NB4 (cell line): ENCODE data around the gene NUP214.

Experiments used
- DNase-seq: peaks from one replicate; pipeline ENCODE4 v3.0.0; 2010; ENCODE audit warnings: low read depth
- H3K4me3 ChIP-seq: one replicate; pipeline ENCODE4 v1.5.1; 2011; ENCODE audit warnings: mild to moderate bottlenecking, low read depth, low read length, moderate library complexity
- CTCF ChIP-seq: IDR thresholded peaks from one replicate; pipeline ENCODE4 v1.5.1; 2012; ENCODE audit warnings: low read depth, low read length
- MYC ChIP-seq: IDR thresholded peaks from 2 replicates; pipeline ENCODE4 v1.6.1; 2011; ENCODE audit warnings: low read depth, low read length
- POLR2A ChIP-seq: IDR thresholded peaks from 2 replicates; pipeline ENCODE4 v1.6.1; 2011; ENCODE audit warnings: mild to moderate bottlenecking; ENCODE audit not compliant: insufficient read length; ENCODE audit errors: extremely low read depth
- TF ChIP-seq, protein P1 (sequence below): IDR thresholded peaks from 2 replicates; pipeline ENCODE4 v1.6.1; 2011; ENCODE audit warnings: low read depth, low read length

NUP214 gene

DNA sequence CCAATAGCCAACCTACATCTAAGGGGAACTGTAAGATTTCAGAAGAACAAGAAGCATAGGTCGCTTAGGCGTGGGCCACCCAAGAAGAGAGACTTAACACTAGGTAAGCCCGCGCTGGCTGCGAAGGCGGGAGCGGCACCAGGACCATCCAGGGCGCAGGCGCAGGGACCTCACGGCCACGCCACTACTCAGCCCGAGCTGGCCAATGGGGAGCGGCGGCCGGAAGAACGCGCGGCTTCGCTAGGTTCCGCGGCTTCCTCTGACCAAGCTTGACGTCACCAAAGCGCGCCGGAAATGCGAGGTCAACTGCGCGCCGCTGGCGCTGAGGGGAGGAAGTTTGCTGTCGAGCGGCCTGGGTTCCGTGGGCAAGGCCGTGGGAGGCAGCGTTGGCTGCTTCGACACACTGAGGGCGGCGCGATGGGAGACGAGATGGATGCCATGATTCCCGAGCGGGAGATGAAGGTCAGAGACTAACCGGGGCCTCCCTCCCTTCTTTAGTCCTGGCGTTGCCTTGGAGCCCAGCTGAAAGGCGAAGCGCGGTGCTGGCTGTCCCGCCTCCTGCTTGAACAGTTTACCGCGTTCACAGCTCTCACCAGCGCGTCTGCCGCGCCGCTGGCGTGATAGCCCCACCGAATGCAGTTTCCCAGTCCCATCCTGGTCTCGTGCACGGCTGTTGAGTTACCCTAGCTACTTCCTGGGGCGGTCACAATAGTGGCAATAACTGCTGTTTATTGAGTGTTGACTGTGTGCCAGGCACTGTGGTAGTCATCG, at the start of gene NUP214:
TSS of gene NUP214 (plus strand) at position 299 of the 771 bp plus-strand sequence. CDS start at position 418, 119 bp downstream.
- TF ChIP-seq, protein P1, sequence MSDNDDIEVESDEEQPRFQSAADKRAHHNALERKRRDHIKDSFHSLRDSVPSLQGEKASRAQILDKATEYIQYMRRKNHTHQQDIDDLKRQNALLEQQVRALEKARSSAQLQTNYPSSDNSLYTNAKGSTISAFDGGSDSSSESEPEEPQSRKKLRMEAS: peak; percentile 22
- TF ChIP-seq POLR2A (peak; percentile 94), MYC (peak; percentile 54), CTCF (no peak)
- peak within 1 kb of the TSS; percentile 100 for H3K4me3 ChIP-seq
- DNase-seq: peak; percentile 98

GRCh38 chr9:131076347-131077195, 48.8 kb upstream of the NUP214 start:
- H3K4me3 ChIP-seq: no peak overlapping the region
- no peak for DNase-seq
- TF ChIP-seq, protein P1: no peak
- TF ChIP-seq MYC (no peak), CTCF (no peak), POLR2A (no peak)

DNA sequence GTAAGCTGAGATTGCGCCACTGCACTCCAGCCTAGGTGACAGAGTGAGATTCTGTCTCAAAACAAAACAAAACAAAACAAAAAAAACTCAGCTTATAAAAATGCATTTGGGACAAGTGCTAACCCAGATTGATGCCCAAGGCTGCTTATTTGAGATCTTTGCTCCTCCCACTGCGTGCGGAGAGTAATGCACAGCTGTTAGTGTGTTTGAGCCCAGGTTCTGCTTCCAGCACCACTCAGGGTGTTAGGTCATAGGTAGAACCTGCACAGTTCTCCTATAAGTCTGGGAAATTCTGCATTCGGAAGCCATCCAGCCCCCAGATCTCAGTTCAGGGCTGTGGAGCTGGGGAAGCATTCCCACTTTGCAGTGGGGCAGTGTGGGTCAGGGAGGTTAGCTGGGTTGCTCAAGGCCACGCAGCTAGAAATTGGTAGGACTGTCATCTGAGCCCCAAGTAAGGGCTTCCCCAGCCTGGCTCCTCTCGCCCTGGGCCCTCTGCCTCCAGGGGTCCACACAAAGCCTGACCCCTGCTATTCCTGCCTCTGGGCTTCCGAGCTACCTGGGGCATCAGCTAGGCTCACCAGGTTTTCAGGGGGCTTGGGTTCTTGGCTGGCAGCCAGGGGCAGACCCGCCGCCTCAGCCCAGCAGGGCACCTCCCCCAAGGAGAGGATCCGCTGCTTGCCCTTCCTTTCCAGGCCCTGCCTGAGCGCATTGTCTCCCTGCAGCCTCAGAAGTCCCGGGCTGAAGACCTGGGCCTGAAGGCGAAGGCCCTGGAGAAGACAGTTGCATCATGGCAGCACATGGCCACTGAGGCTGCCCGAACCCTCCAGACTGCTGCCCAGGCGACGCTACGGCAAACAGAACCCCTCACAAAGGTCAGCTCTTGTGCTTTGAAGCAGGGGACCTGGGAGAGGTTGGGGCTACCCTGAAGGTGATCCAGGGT, 46.7 kb upstream of the NUP214 start:
- no peak for TF ChIP-seq MYC
- TF ChIP-seq POLR2A: no peak
- TF ChIP-seq, protein P1: no peak
- no peak for TF ChIP-seq CTCF
- H3K4me3 ChIP-seq: no peak overlapping the region
- DNase-seq: no peak

DNA sequence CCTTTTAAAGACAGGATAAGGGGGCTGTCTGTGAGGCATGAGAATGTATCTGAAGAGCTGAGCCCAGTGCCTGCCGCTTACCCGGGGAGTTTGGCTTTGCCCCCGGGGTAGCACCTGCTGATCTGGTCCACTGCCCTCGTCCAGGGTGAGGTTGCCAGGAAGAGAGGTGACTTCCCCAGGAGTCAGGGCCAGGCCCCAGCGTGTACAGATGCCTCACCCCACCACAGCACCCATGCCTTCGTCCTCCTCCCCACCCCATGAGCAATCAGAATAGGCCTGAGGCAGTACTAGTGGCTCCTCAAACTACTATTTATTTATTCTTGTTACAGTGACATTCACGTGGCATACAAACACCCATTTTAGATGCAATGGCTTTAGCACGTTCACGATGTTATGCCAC, 44.8 kb upstream of the NUP214 start:
- no peak overlapping the region for H3K4me3 ChIP-seq
- TF ChIP-seq, protein P1: no peak
- no peak for TF ChIP-seq POLR2A
- TF ChIP-seq MYC: no peak
- TF ChIP-seq CTCF: no peak
- DNase-seq: no peak

DNA sequence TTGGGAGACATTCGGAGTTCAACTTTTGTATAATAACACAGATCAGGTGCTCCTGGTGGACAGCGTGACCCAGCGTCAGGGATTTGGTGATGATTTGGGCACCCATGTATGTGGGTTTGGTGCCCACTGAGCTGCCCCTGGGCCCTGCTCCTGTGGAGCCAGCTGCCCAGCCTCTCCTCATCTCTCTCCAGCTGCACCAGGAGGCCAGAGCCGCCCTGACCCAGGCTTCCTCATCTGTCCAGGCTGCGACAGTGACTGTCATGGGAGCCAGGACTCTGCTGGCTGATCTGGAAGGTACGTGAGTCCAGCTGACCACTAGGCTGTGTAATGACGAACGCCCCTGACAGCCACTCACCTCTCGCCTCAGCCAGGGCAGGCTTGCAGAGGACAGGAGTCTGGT, 43.5 kb upstream of the NUP214 start:
- H3K4me3 ChIP-seq: no peak overlapping the region
- no peak for TF ChIP-seq MYC
- TF ChIP-seq POLR2A: no peak
- TF ChIP-seq, protein P1: no peak
- no peak for TF ChIP-seq CTCF
- no peak for DNase-seq
